ENCODE data around the gene C1orf56.
"Not testable (repeated sequence)": the region's sequence is repeated elsewhere in the genome, so short reads cannot be mapped to it uniquely, and the experiment has no call there.

Gene C1orf56

DNA sequence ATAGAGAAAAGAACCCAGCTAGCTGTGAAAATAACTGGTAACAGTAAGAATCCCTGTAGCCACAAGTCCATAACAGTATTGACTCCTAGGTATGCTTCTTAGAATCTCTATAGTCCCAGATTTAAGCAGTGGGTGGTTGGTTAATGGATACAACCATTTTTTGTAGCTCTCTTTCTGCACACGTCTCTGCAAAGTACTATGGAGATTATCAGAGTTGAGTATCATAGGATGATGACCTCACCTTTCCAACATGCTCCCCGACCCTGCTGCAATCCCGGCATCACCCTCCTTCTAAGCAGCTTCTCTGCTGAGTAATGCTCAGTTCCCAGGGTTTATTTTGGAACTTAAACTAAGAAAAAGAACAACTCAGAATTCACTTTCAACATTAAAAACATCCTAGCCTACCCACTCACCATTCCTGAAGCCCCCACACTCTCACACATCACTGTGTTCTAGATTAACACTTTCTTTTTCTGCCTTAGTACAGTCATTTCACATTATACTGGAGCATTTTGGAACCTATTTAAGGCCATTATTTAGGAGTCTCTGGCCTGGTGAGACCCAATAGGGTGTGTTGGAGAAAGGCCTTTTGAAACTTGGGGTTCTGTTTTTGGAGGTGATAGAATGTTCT is 15.3 kb downstream of the C1orf56 start:
- no peak for DNase-seq

- DNase-seq = no peak
Observed at GRCh38 chr1:151065089-151065645, 17.6 kb downstream of the C1orf56 start.

GRCh38 chr1:151067185-151067584 is 19.6 kb downstream of the C1orf56 start:
- DNase-seq = no peak

- DNase-seq = no peak
Observed at GRCh38 chr1:151069103-151069486, 21.5 kb downstream of the C1orf56 start.

- peak; percentile 69 to 93 (median 81) for DNase-seq
Observed at GRCh38 chr1:151070474-151071276, 23.1 kb downstream of the C1orf56 start, which contains the start of gene GABPB2. Gene GABPB2 (plus strand): TSS chr1:151070761. CDS start chr1:151088190, 17,429 bp downstream.

GRCh38 chr1:151072224-151072623 is 24.7 kb downstream of the C1orf56 start:
- DNase-seq = no peak

DNA sequence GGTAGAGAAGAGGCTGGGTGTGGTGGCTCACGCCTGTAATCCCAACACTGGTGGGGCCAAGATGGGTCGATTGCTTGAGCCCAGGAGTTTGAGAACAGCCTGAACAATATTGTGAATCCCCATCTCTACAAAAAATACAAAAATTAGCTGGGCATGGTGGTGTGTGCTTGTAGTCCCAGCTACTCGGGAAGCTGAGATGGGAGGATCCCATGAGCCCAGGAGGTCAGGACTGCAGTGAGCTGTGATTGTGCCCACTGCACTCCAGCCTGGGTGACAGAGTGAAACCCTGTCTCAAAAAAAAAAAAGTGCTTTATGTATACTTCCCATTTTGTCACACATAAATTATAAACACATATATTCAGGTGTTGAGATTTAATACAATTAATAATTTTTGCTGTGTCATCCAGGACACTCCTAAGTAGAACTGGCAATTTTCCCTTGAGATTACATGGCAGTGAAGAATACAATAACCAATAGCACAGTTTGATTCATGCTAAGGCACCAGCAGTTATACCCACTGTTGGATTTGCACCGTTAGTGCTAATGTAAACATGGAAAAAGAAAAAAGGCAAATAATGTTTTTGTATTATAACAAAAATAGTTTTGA is 38.5 kb downstream of the C1orf56 start:
- DNase-seq = no peak

GRCh38 chr1:151097426-151097825 is 49.9 kb downstream of the C1orf56 start:
- not testable (repeated sequence) for DNase-seq

GRCh38 chr1:151098126-151098525 is 50.6 kb downstream of the C1orf56 start:
- DNase-seq = no peak

All from T-helper 2 cell (primary cell).